Fibroblast of lung (primary cell): ENCODE data around the gene TCF7L1. TPM values are rescaled to one million over a fixed set of nuclear protein-coding genes. Genes with fewer than 3 reads are reported as not detected.
A peak's percentile ranks its signal among the peaks of the same experiment; 100 is the strongest.

ENCODE experiments used
- DNase-seq, 2 donors: peaks; one replicate each; pipeline versions ENCODE4 v3.0.0 to v3.0.0-alpha.2; 2010; ENCODE audit warnings: low read depth in 2 of 2
- H2AFZ ChIP-seq: 2 replicates; pipeline ENCODE4 v1.5.1; 2012; ENCODE audit warnings: low read length, control low read depth, inconsistent platforms
- H3K27ac ChIP-seq: 2 replicates; pipeline ENCODE4 v1.5.1; 2011; ENCODE audit warnings: low read length, control low read depth; ENCODE audit not compliant: insufficient read depth
- H3K27me3 ChIP-seq: 2 replicates; pipeline ENCODE4 v1.5.1; 2011; ENCODE audit warnings: mild to moderate bottlenecking, low read length; ENCODE audit not compliant: control insufficient read depth, insufficient read depth
- H3K36me3 ChIP-seq: 2 replicates; pipeline ENCODE4 v1.5.1; 2011; ENCODE audit warnings: low read length; ENCODE audit not compliant: control insufficient read depth, insufficient read depth
- H3K4me1 ChIP-seq: 2 replicates; pipeline ENCODE4 v1.5.1; 2011; ENCODE audit warnings: low read length; ENCODE audit not compliant: control insufficient read depth, insufficient read depth; ENCODE audit errors: extremely low read depth
- H3K4me2 ChIP-seq: 2 replicates; pipeline ENCODE4 v1.5.1; 2011; ENCODE audit warnings: low read length, control low read depth; ENCODE audit not compliant: insufficient read depth; ENCODE audit errors: extremely low read depth
- H3K4me3 ChIP-seq, 4 experiments: fragments of 200-600 bp in 1 of 4; sonication (generic) in 1 of 4; replicated peaks in 1 of 4; 2 replicates each; pipeline ENCODE4 v1.5.1; 2011 to 2016; ENCODE audit warnings: low read length in 4 of 4, low read depth in 3 of 4, mild to moderate bottlenecking in 3 of 4, control low read depth in 2 of 4, inconsistent platforms in 1 of 4, mixed read lengths in 1 of 4; ENCODE audit not compliant: insufficient read depth in 1 of 4; ENCODE audit errors: control extremely low read depth in 1 of 4
- H3K79me2 ChIP-seq: 2 replicates; pipeline ENCODE4 v1.5.1; 2012; ENCODE audit warnings: mild to moderate bottlenecking, low read length, inconsistent platforms; ENCODE audit not compliant: control insufficient read depth, insufficient read depth
- H3K9ac ChIP-seq: 2 replicates; pipeline ENCODE4 v1.5.1; 2011; ENCODE audit warnings: mild to moderate bottlenecking, low read length, control low read depth; ENCODE audit not compliant: insufficient read depth
- H3K9me3 ChIP-seq: 2 replicates; pipeline ENCODE4 v1.5.1; 2012; ENCODE audit warnings: low read depth, low read length; ENCODE audit not compliant: control insufficient read depth, insufficient read depth
- H4K20me1 ChIP-seq: 2 replicates; pipeline ENCODE4 v1.5.1; 2011; ENCODE audit warnings: low read length; ENCODE audit not compliant: control insufficient read depth, insufficient read depth; ENCODE audit errors: extremely low read depth
- EZH2 ChIP-seq: IDR thresholded peaks from 2 replicates; pipeline ENCODE4 v1.5.1; 2012; ENCODE audit warnings: low read length, control low read depth, mild to moderate bottlenecking; ENCODE audit errors: missing control alignments
- polyA plus RNA-seq, 2 donors: library from polyadenylated mRNA; depleted of rRNA in 1 of 2; stranded (reverse) in 1 of 2; unstranded in 1 of 2; fragments of >200 nt; gene quantifications; 2 replicates each; pipeline ENCODE4 v1.2.1, GENCODE V29; 2011 to 2012; ENCODE audit warnings: missing spikeins in 1 of 2
- total RNA-seq: library from RNA; depleted of rRNA; stranded (reverse); fragments of >200 nt; gene quantifications from 2 replicates; pipeline ENCODE4 v1.2.1, GENCODE V29; 2014
- TF ChIP-seq, protein P1 (sequence below), 2 donors: IDR thresholded peaks in 1 of 2; conservative IDR thresholded peaks in 1 of 2; 1 replicate in 1 of 2; 2 replicates in 1 of 2; pipeline ENCODE4 v1.5.1; 2011 to 2012; ENCODE audit warnings: low read length in 2 of 2, control low read depth in 1 of 2, inconsistent platforms in 1 of 2, low read depth in 1 of 2, mild to moderate bottlenecking in 1 of 2

Gene TCF7L1
- total and polyA plus RNA-seq, 2 donors (not counting 1 experiment from before 2014, with no cell fraction given): 0.83 to 1.5 TPM

DNA sequence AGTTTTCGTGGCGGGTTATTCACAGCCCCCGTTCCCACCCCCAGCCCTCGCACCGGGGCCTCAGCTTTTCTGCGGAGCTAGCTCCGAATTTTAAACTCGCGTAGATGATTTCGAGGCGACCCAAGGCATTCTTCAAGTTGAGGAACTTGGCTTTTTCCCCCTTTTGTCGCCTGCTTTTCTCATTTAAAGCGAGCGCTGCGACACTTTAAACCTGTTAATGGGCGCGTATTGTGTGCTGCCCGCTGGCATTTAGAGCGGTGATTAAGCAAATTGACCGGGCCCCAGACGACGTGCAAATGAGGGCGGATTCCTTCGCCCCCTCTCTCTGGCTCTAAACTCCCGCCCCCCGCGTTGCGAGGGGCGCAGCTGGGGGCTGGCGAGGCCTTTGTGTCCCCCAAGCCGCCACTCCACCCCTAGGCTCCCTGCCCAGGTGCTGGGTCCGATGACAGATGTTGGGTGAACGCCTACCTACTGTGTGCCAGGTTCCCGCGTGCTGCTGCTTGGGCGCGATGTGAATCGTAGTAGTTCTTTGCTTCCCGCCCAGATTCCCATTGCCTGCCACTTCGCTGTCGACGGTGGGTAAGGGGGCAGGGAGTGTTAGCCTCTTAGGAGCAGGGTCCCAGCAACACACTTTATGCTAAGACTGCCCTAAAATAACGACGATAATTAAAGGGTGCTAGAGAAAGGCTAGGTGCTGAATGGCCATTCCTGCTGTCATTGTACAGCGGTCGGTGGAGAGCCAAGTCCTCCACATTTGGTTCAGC is 1.9 kb downstream of the TCF7L1 start:
- no peaks in the 10 kb centered on the region for H4K20me1 ChIP-seq
- no peak overlapping the region for H3K27ac ChIP-seq
- no peak for DNase-seq
- TF ChIP-seq, protein P1, sequence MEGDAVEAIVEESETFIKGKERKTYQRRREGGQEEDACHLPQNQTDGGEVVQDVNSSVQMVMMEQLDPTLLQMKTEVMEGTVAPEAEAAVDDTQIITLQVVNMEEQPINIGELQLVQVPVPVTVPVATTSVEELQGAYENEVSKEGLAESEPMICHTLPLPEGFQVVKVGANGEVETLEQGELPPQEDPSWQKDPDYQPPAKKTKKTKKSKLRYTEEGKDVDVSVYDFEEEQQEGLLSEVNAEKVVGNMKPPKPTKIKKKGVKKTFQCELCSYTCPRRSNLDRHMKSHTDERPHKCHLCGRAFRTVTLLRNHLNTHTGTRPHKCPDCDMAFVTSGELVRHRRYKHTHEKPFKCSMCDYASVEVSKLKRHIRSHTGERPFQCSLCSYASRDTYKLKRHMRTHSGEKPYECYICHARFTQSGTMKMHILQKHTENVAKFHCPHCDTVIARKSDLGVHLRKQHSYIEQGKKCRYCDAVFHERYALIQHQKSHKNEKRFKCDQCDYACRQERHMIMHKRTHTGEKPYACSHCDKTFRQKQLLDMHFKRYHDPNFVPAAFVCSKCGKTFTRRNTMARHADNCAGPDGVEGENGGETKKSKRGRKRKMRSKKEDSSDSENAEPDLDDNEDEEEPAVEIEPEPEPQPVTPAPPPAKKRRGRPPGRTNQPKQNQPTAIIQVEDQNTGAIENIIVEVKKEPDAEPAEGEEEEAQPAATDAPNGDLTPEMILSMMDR (conservative IDR thresholded peaks at IDR 0.05 in 1 of 2, IDR thresholded peaks at IDR 0.05 in 1 of 2; ENCODE audit: low read depth in 1 of 2, low read length in 2 of 2): no peak
- TF ChIP-seq EZH2: no peak
- H3K4me3 ChIP-seq: peak overlapping the region; percentile 70 to 78 (median 77)
- H2AFZ ChIP-seq: no peak overlapping the region
- H3K4me1 ChIP-seq: peaks cover 4% of the 10 kb centered on the region
- no peaks in the 10 kb centered on the region for H3K27me3 ChIP-seq
- H3K4me2 ChIP-seq: peak overlapping the region; percentile 96
- H3K9me3 ChIP-seq: no peaks in the 10 kb centered on the region
- peak overlapping the region; percentile 16 for H3K9ac ChIP-seq
- H3K36me3 ChIP-seq: no peaks in the 10 kb centered on the region
- H3K79me2 ChIP-seq: no peaks in the 10 kb centered on the region

DNA sequence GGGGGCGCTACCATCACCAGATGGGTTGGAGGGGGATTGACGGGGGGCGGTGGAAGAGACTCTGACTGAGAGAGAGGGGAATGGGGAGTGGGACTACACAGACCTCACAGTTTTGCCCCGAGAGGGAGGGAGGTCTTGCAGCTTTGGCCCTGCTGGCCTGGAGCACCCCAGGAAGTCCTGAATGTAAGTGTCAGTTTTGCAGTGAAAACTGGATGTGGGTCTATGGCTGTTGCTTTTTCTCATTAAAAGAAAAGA is 2.4 kb downstream of the TCF7L1 start:
- Histone ChIP-seq H3K27me3 (no peaks in the 10 kb centered on the region), H3K9me3 (no peaks in the 10 kb centered on the region), H3K9ac (no peak overlapping the region), H3K36me3 (no peaks in the 10 kb centered on the region), H3K4me2 (no peak overlapping the region), H3K4me3 (no peak overlapping the region), H3K27ac (no peak overlapping the region), H2AFZ (no peak overlapping the region), H4K20me1 (no peaks in the 10 kb centered on the region), H3K4me1 (peaks cover 4% of the 10 kb centered on the region), H3K79me2 (no peaks in the 10 kb centered on the region)
- DNase-seq: no peak
- no peak for TF ChIP-seq EZH2
- TF ChIP-seq, protein P1 (conservative IDR thresholded peaks at IDR 0.05 in 1 of 2, IDR thresholded peaks at IDR 0.05 in 1 of 2; ENCODE audit: low read depth in 1 of 2, low read length in 2 of 2): no peak

DNA sequence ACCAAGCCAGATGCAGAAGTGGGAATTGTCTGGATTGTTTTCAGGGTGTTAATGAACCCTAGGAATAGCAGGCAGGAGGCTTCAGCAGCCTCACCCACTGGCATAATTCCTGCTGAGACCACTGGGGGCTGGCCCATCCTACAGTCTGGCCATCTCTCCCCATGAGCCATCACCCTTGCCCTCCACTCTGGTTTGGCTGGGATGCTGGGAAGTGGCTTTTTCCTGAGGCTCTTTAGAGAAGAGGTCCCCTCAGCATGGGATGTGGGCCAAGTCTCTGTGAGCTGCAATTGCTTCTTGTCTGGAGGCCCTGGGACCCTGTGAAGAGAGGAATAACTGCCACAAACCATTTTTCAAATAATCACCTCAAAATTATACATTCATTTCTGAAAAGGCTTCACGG is 4.0 kb downstream of the TCF7L1 start:
- no peak overlapping the region for H3K27ac ChIP-seq
- no peaks in the 10 kb centered on the region for H4K20me1 ChIP-seq
- TF ChIP-seq EZH2: no peak
- TF ChIP-seq, protein P1 (conservative IDR thresholded peaks at IDR 0.05 in 1 of 2, IDR thresholded peaks at IDR 0.05 in 1 of 2; ENCODE audit: low read depth in 1 of 2, low read length in 2 of 2): no peak

More for the DNA sequence above, 4.0 kb downstream of the TCF7L1 start:
- no peaks in the 10 kb centered on the region for H3K36me3 ChIP-seq
- H3K4me1 ChIP-seq: peaks cover 4% of the 10 kb centered on the region
- no peaks in the 10 kb centered on the region for H3K9me3 ChIP-seq
- H2AFZ ChIP-seq: no peak overlapping the region
- no peaks in the 10 kb centered on the region for H3K79me2 ChIP-seq
- DNase-seq: no peak
- H3K9ac ChIP-seq: no peak overlapping the region
- H3K27me3 ChIP-seq: no peaks in the 10 kb centered on the region
- H3K4me2 ChIP-seq: no peak overlapping the region
- H3K4me3 ChIP-seq: no peak overlapping the region
